Activated CD4-positive, CD25-positive, alpha-beta regulatory T cell treated with anti-CD3 and anti-CD28 coated beads, Interleukin-2, amount 50 U/mL, for 24 hours (primary cell): ENCODE data around the gene CRTC1.

ENCODE experiments used
- ATAC-seq, 2 donors: fragments of 150-1000 bp; cut with Tn5 transposase; one replicate each; pipeline ENCODE4 v1.10.0; 2021; ENCODE audit warnings: mild to moderate bottlenecking in 1 of 2, moderate library complexity in 1 of 2

Gene CRTC1

GRCh38 chr19:18788529-18789421 lies 105.3 kb downstream of the CRTC1 start:
- ATAC-seq = no peak

DNA sequence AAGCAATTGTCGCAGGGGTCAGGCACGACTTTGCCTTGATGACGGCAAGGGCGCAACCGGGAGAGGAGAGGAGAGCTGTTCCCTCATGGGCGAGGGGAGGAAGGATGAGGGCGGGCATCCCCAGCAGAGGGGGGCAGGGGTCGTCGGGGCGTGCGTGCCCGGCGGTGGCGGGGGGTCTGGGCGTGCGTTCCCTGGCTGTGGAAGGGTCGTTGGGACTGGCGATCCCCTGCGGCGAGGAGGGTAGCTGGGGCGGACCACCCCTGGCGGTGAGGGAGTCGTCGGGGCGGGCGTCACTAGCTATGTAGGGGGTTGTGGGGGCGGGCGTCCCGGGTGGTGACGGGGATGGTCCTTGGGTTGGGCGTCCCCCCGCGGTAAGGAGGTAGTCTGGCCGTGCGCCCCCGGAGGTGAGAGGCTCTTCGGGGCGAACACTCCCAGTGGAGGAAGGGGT lies 106.0 kb downstream of the CRTC1 start:
- no peak for ATAC-seq

GRCh38 chr19:18789883-18790565 lies 106.5 kb downstream of the CRTC1 start:
- ATAC-seq = no peak

GRCh38 chr19:18790566-18791314 lies 107.3 kb downstream of the CRTC1 start, which contains the start of gene COMP:
Gene COMP (minus strand): TSS chr19:18791305. CDS start chr19:18791269, 36 bp downstream.
- no peak for ATAC-seq

- no peak for ATAC-seq
Measured at GRCh38 chr19:18791315-18791678, 107.8 kb downstream of the CRTC1 start.

GRCh38 chr19:18792661-18793060 lies 109.2 kb downstream of the CRTC1 start:
- ATAC-seq = no peak

- ATAC-seq = no peak
Measured at GRCh38 chr19:18793144-18794028, 109.9 kb downstream of the CRTC1 start.

- ATAC-seq = no peak
Measured at GRCh38 chr19:18794029-18794313, 110.5 kb downstream of the CRTC1 start.

DNA sequence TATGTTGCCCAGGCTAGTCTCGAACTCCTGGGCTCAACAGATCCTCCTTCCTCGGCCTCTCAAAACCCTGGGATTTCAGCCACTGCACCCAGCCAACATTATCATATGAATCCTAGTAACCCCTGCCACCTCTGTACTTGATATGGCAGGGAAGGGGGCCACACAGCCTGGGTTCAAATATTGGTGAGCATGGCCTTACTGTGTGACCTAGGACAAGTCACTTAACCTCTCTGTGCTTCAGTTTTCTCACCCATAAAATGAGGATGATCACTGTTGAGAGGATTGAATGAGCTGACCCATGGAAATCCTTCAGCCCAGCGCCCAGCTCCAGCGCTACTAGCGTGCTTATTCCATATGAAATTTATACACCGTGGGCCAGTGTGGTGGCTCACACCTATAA lies 111.2 kb downstream of the CRTC1 start:
- ATAC-seq = no peak

GRCh38 chr19:18795540-18795939 lies 112.1 kb downstream of the CRTC1 start:
- ATAC-seq = no peak

DNA sequence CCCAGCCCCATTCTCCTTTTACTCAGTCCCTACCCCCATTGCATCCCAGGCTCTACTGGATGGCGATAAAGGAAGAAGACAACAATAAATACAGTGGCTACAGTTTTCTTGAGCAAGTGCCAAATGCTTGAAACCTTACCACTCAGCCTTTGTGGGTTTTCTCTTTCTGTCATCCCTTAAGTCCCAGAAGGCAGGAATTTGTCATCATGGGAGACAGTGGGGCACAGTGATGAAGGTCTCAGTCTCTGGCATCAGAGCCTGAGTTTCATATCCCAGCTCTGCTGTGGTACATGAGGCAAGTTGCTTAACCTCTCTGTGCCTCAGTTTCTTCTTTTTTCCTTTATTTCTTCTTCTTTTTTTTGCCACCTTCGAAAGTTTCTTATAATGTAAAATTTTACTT lies 112.8 kb downstream of the CRTC1 start:
- ATAC-seq = no peak

- no peak for ATAC-seq
Measured at GRCh38 chr19:18798384-18799352, 115.2 kb downstream of the CRTC1 start.

GRCh38 chr19:18799389-18799970 lies 116.0 kb downstream of the CRTC1 start:
- ATAC-seq = no peak

- ATAC-seq = no peak
Measured at GRCh38 chr19:18800079-18800478, 116.6 kb downstream of the CRTC1 start.

DNA sequence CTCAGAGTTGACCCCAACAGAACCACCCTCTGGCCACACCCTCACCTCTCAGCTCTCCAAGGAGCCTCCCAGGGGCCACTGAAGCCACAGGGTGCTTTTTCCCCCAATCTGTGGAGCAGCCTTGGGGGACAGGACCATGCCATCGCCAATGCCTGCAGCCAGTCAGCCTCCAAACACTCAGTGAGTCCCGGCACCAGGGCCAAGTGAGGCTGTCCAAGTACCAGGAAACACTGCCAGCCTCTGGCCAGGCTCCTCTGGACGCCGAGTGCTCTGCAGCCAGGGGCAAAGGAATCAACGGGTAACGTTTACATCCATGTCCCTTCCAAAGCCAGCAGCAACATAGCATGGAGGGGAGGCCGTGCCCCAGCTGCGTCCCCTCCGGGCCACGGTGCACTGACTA lies 117.2 kb downstream of the CRTC1 start:
- ATAC-seq = no peak

DNA sequence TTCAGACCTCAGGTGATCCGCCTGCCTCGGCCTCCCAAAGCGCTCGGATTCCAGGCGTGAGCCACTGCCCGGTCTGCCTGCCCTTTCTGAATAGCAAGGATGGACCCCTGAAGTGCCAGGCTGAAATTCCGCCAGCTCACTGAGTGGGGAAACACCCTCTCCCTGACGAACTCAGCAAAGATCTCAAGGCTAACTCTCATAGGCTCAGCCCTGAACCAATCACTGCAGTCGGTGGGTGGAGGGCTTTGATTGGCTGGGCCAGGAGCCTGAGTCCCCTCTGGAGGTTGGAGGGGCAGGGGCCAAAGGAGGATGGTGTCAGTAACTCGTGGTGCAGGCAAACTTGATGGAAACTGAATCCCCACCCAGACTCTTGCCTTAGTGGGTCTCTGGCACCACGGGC lies 118.9 kb downstream of the CRTC1 start:
- no peak for ATAC-seq

DNA sequence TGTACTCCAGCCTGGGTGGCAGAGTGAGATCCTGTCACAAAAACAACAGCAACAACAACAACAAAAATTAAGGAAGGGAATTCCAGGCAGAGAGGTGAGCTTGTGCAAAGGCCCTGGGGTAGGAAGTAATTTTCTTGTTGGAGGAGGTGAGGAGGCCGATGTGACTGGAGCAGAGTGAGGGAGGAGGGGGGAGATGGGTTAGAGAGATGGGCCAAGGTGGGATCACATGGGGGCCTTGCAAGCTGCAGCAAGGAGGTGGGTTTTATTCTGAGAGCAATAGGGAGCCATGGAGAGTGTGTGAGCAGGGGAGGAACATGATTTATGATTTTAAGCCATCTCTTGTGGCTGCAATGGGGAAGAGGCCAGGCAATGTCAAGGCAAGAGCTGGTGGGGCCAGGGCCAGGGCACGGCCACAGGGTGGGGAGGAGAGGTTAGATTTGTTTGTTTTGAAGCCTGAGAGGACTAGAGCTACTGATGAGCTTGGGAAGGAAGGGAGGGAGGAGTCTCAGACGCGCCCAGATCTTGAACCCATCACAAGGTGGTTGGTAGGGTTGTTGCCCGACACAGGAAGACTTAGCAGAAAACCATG lies 120.2 kb downstream of the CRTC1 start:
- no peak for ATAC-seq

DNA sequence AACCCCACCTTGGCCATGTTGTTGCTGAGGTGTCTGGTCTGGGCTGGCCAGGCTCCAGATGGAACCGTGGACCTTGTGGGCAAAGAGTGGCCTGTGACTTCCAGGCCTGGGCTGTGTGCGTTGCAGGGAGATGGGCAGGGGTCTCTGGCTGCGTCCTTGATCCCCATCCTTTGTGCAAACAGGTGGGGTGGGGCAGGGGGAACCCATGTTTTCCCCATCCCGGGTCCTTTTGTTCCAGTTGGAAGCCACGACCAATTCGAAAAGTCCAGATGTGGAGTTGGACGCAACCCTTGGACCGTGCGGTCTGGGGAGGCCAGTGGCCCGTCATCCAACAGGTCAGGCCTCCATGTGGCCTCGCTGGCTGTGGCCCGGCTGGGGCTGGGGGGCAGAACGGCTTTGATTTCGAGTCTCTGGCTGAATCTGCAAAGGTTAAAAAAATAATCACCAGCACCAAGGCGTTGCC lies 120.7 kb downstream of the CRTC1 start:
- no peak for ATAC-seq

GRCh38 chr19:18804643-18805042 lies 121.2 kb downstream of the CRTC1 start:
- ATAC-seq = no peak

- ATAC-seq = no peak
Measured at GRCh38 chr19:18807861-18808331, 124.4 kb downstream of the CRTC1 start.
